Gastroesophageal sphincter (tissue), 3 donors: Measurements from ENCODE around the gene PTMS.

ENCODE experiments used
- EP300 ChIP-seq: sonication (generic); formaldehyde crosslinking; IDR thresholded peaks from one replicate; pipeline ENCODE4 v1.6.1; 2017; ENCODE audit warnings: antibody characterized with exemption, mild to moderate bottlenecking
- POLR2A ChIP-seq, 2 donors: fragments of 450-650 bp; IDR thresholded peaks; one replicate each; pipeline ENCODE4 v1.6.1; 2017; ENCODE audit warnings: antibody characterized with exemption in 2 of 2, mild to moderate bottlenecking in 2 of 2, moderate library complexity in 1 of 2
- POLR2AphosphoS5 ChIP-seq: sonication (generic); formaldehyde crosslinking; IDR thresholded peaks from one replicate; pipeline ENCODE4 v1.6.1; 2017; ENCODE audit warnings: antibody characterized with exemption
- TF ChIP-seq, protein P1 (sequence below), 4 experiments: fragments of 200-600 bp in 2 of 4; fragments of 450-650 bp in 2 of 4; sonication (generic) in 1 of 4; IDR thresholded peaks; one replicate each; pipeline ENCODE4 v1.5.1; 2017 to 2019; ENCODE audit warnings: antibody characterized with exemption in 4 of 4, mild to moderate bottlenecking in 2 of 4, moderate library complexity in 2 of 4

DNA sequence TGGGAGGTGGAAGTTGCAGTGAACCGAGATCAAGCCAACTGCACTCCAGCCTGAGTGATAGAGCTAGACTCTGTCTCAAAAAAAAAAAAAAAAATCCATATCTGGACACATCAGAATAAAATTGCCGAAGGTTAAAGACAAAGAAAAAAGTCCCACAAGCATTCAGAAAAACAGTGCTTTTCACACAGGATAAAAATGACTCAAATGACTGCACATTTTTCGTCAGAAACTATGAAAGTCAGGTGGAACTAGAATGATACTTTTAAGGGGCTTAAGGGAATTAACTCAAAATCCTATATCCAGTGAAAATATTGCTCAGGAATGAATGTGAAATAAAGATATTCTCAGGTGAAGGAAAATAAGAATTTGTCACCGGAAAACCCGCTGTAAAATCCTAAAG is 29.4 kb upstream of the PTMS start:
- TF ChIP-seq, protein P1, sequence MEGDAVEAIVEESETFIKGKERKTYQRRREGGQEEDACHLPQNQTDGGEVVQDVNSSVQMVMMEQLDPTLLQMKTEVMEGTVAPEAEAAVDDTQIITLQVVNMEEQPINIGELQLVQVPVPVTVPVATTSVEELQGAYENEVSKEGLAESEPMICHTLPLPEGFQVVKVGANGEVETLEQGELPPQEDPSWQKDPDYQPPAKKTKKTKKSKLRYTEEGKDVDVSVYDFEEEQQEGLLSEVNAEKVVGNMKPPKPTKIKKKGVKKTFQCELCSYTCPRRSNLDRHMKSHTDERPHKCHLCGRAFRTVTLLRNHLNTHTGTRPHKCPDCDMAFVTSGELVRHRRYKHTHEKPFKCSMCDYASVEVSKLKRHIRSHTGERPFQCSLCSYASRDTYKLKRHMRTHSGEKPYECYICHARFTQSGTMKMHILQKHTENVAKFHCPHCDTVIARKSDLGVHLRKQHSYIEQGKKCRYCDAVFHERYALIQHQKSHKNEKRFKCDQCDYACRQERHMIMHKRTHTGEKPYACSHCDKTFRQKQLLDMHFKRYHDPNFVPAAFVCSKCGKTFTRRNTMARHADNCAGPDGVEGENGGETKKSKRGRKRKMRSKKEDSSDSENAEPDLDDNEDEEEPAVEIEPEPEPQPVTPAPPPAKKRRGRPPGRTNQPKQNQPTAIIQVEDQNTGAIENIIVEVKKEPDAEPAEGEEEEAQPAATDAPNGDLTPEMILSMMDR (IDR thresholded peaks at IDR 0.05): no peak
- TF ChIP-seq POLR2A (IDR thresholded peaks at IDR 0.05) (no peak), POLR2AphosphoS5 (no peak), EP300 (no peak)
